HG02610 (cell line): Measurements from ENCODE around the gene PTEN.

ENCODE experiments used
- ATAC-seq: cut with Tn5 transposase; IDR thresholded peaks from one replicate; pipeline ENCODE4 v1.9.1; 2021; ENCODE audit warnings: mild to moderate bottlenecking, moderate library complexity; ENCODE audit not compliant: unreplicated experiment

Gene PTEN

DNA sequence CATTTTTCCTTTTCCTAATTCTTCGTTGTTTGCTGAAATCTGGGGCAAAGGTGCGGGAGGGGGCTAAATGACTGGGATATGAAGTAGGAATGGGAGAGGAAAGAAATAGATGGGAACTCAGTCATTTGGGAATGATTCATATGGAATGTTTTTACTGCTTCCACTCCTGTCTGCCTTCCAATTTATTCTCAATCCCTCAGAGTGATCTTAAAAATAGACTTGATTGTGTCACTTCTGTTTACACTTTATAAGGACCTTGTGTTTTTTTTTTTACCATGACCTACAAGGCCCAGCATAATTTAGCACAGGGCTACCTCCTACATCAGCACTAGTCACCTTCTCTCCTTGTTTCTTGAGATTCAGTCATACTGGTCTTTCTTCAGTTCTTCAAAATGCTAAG lies 97.9 kb downstream of the PTEN start:
- no peak for ATAC-seq

- no peak for ATAC-seq
These were observed 103.0 kb downstream of the PTEN start for GRCh38 chr10:87966459-87966858.

- no peak for ATAC-seq
These were observed 110.2 kb downstream of the PTEN start for GRCh38 chr10:87973635-87974034.

DNA sequence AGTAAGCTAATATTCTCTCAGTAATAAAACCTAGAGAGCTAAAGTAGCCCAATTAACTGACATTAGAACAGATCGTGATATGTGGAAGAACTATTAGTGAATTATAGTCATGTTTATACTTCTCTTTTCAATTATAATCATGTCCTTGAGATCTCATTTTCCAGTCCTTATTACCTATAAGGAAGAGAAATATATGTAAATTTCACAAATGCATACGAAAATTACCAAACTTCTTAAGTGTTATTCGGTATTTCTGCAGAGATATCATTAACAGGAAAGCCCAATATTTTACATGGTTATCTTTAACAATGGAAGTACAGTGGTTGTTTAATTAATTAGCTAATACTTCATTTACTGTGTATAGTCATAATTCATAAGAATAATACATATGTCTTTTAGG lies 110.7 kb downstream of the PTEN start:
- no peak for ATAC-seq

GRCh38 chr10:87974769-87975168 lies 111.3 kb downstream of the PTEN start:
- ATAC-seq, result no peak

- no peak for ATAC-seq
These were observed 112.8 kb downstream of the PTEN start for GRCh38 chr10:87976101-87976743.

DNA sequence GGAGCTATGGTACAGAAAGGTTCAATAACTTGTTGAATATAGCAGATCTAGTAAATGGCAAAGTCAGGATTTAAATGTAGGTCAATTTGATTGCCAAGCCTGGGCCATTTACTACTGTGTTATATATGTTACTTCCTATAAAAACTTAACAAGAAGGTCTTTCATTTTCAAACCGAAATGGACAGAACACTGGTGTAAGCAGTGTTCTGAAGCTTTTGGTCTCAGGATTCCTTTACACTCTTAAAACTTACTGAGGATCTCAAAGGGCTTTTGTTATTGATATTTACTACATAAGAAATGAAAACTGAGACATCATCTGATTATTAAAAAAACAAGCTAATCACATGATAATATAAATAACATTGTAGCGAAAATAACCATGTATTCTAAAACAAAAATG lies 114.7 kb downstream of the PTEN start:
- no peak for ATAC-seq

DNA sequence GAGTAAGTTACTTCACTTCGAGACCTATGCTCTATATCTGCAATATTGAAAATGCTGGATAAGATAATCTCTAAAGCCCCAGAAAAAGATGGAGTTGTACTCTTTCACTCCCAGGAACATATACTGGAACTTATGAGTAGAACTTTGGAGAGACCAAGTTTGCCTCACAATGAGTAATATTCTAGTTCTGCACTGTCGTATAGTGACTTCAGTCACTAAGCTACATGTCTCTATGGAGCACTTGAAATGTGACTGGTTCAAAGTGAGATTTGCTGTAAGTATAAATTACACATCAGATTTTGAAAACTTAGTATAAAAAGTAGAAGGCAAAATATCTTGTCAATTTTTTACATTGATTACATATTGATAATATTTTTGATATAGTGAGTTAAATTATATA lies 116.4 kb downstream of the PTEN start:
- no peak for ATAC-seq

GRCh38 chr10:87983716-87984115 lies 120.3 kb downstream of the PTEN start:
- no peak for ATAC-seq

DNA sequence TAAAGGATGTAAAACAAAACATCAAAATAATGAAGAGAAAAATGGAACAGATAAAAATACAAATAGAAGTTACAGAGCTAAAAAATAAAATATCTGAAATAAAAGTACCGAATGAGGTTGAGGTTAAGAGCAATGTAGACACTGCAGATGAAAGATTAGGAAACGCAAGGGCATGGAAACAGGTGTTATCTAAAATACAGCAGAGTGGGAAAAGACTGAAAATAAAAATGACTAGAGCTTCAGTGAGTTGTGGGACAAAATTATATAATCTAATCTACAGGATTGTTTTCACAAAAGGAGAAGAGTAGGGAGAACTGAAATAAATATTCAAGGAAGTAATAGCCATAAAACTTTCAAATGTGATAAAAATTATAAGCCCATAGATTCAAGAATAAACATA lies 123.8 kb downstream of the PTEN start:
- ATAC-seq, result no peak

DNA sequence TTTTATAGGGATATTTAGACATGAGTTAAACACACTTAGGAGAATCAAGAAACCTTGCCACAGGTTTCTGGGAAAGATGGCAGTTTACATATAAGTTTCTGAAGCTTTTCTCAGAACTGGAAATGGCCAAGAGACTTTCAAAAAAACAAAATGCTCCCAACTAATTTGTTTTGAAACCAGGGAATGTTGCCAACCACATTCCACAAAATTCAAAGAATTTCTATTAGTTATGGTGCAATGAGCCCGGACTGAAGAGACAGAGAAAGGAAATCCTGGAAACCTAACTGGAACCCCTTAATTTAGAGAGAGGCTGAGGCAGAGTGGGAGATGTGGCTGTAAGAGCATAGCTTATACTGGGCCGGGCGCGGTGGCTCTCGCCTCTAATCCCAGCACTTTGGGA lies 128.5 kb downstream of the PTEN start:
- ATAC-seq, result no peak

DNA sequence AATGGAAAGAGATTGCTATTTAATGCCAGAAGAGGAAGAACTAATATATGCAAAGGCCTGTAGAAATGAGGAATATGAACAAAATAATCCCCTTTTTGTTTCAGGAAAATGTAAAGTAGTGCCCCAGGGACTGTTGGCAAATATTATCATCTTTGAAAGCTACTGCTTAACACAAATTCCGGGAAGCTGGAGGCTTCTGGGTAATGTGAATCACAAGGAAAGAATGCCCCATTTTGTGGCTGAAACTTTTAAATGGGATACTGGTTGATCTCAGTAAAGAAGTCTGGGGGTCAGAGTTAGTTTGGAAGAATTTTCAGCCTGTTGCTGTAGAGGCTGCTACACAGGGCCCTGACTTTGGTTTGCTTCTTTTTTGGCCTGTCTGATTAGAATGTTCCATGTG lies 141.0 kb downstream of the PTEN start:
- no peak for ATAC-seq

- no peak for ATAC-seq
These were observed 142.8 kb downstream of the PTEN start for GRCh38 chr10:88006261-88006660.

DNA sequence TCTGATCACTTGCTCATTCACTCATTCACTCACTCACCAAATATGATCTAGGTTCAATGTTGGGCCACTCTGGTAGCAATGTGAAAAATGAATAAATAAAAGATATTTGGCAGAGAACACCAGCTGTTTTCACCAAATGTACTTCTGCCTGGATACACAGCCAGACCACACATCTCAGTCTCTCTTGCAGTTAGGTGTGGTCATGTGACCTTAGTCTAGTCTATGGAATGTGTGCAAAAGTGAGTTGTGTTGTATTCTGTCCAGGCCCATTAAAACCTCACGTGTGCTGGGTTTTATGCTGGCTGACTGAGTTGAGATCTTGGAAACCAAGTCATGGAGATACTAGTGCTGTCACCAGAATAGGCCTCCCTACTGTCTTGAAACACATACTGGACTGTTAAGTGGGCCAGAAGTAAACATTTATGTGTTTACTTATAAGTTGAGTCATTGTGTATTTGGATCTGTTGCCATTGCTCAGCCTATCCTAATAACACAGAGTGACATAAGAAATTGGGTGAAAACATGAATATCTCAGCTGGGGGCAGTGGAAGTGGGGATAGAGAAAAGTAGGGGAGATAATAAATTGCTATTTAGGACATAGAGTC lies 145.5 kb downstream of the PTEN start:
- ATAC-seq, result no peak

GRCh38 chr10:88012641-88013040 lies 149.2 kb downstream of the PTEN start:
- ATAC-seq, result no peak

DNA sequence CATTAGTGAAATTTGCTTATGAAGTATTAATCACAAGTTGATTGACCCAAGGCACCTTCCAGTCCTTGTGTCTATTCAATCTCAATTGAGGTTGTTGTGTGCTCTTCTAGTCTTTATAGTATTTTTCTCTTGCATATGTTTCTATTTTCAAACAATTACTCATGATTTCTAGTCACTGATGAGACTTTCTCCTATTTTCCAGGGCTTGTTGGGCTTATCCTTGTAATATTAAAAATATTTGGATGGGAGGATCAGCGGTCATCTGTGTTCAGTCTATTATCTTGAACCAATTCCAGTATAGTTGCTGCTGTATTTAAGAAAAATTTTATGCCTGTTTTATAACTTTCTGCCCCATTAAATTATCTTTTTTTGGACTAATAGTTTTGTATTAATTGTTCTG lies 154.4 kb downstream of the PTEN start:
- ATAC-seq, result no peak

- no peak for ATAC-seq
These were observed 156.3 kb downstream of the PTEN start for GRCh38 chr10:88019753-88020152.
